ENCODE data around the gene TBXA2R. TPM values are rescaled to one million over a fixed set of nuclear protein-coding genes. Genes with fewer than 3 reads are reported as not detected.
"Not testable (repeated sequence)": the region's sequence is repeated elsewhere in the genome, so short reads cannot be mapped to it uniquely, and the experiment has no call there.

TBXA2R gene
- total RNA-seq, 2 experiments from 2014 or later: 2.6 to 2.8 TPM

- ChIA-PET CTCF (interaction anchor here (0.8 to 1.4 kb wide), 3 partner anchors 9 to 119 kb away, joined by 3 read pairs; no protein-coding TSS in a partner anchor), POLR2A (interaction anchor here (0.7 to 0.9 kb wide), 2 partner anchors 13 to 16 kb away, joined by 3 read pairs; no protein-coding TSS in a partner anchor)
- no peaks in the 10 kb centered on the region for H3K9me3 Mint-ChIP-seq (ENCODE audit: insufficient read depth)
- no peaks in the 10 kb centered on the region for H3K36me3 Mint-ChIP-seq (ENCODE audit: low read depth)
- H3K4me1 Mint-ChIP-seq (ENCODE audit: low read depth): no peaks in the 10 kb centered on the region
- peaks cover 2% of the 10 kb centered on the region for H3K27me3 Mint-ChIP-seq (ENCODE audit: low read depth)
- no peak overlapping the region for H3K4me3 Mint-ChIP-seq
- DNase-seq (no peak), ATAC-seq (no peak)
- H3K27ac Mint-ChIP-seq: no peak overlapping the region
Measured at GRCh38 chr19:3591876-3592613, 14.6 kb downstream of the TBXA2R start.

GRCh38 chr19:3590991-3591659 is 15.6 kb downstream of the TBXA2R start:
- no peaks in the 10 kb centered on the region for H3K4me1 Mint-ChIP-seq (ENCODE audit: low read depth)
- no peak overlapping the region for H3K27ac Mint-ChIP-seq
- POLR2A ChIA-PET: interaction anchor here (0.7 to 0.9 kb wide), 3 partner anchors 13 to 91 kb away, joined by 3 read pairs; partner anchors contain the start of gene DOHH
- no peaks in the 10 kb centered on the region for H3K36me3 Mint-ChIP-seq (ENCODE audit: low read depth)
- ATAC-seq (no peak), DNase-seq (no peak)
- no peak overlapping the region for H3K4me3 Mint-ChIP-seq
- CTCF ChIA-PET: interaction anchor here (0.7 to 1.4 kb wide), 5 partner anchors 9 to 118 kb away, joined by 3 read pairs; no protein-coding TSS in a partner anchor
- peaks cover 2% of the 10 kb centered on the region for H3K27me3 Mint-ChIP-seq (ENCODE audit: low read depth)
- no peaks in the 10 kb centered on the region for H3K9me3 Mint-ChIP-seq (ENCODE audit: insufficient read depth)

GRCh38 chr19:3589949-3590348 is 16.7 kb downstream of the TBXA2R start:
- H3K27ac Mint-ChIP-seq: no peak overlapping the region
- no peaks in the 10 kb centered on the region for H3K36me3 Mint-ChIP-seq (ENCODE audit: low read depth)
- H3K4me1 Mint-ChIP-seq (ENCODE audit: low read depth): no peaks in the 10 kb centered on the region
- no peaks in the 10 kb centered on the region for H3K9me3 Mint-ChIP-seq (ENCODE audit: insufficient read depth)
- no peak overlapping the region for H3K4me3 Mint-ChIP-seq
- POLR2A ChIA-PET: no interaction called here
- H3K27me3 Mint-ChIP-seq (ENCODE audit: low read depth): peaks cover 2% of the 10 kb centered on the region
- DNase-seq: no peak
- ATAC-seq: no peak
- CTCF ChIA-PET: no interaction called here

- Mint-ChIP-seq H3K4me1 (ENCODE audit: low read depth) (no peaks in the 10 kb centered on the region), H3K4me3 (no peak overlapping the region), H3K27ac (no peak overlapping the region), H3K27me3 (ENCODE audit: low read depth) (peaks cover 2% of the 10 kb centered on the region), H3K9me3 (ENCODE audit: insufficient read depth) (no peaks in the 10 kb centered on the region), H3K36me3 (ENCODE audit: low read depth) (no peaks in the 10 kb centered on the region)
- ATAC-seq (no peak), DNase-seq (no peak)
- POLR2A ChIA-PET: no interaction called here
- CTCF ChIA-PET: no interaction called here
Measured at GRCh38 chr19:3589439-3589838, 17.2 kb downstream of the TBXA2R start.

- CTCF ChIA-PET: interaction anchor here (1.1 to 1.3 kb wide), 3 partner anchors 18 to 262 kb away, joined by 3 read pairs; no protein-coding TSS in a partner anchor
Measured at GRCh38 chr19:3586707-3587346, 19.8 kb downstream of the TBXA2R start.

GRCh38 chr19:3586127-3586626 is 20.5 kb downstream of the TBXA2R start:
- H3K9me3 Mint-ChIP-seq (ENCODE audit: insufficient read depth): no peaks in the 10 kb centered on the region
- ATAC-seq (peak; percentile 42), DNase-seq (peak; percentile 48)
- H3K4me3 Mint-ChIP-seq: no peak overlapping the region
- ChIA-PET CTCF (interaction anchor here (0.9 to 1.3 kb wide), 7 partner anchors 12 to 143 kb away, joined by 3 to 5 read pairs (median 3); no protein-coding TSS in a partner anchor), POLR2A (interaction anchor here (0.9 kb wide), 1 partner anchor 27 kb away, joined by 3 read pairs; no protein-coding TSS in a partner anchor)
- H3K4me1 Mint-ChIP-seq (ENCODE audit: low read depth): no peaks in the 10 kb centered on the region
- H3K27ac Mint-ChIP-seq: no peak overlapping the region
- H3K27me3 Mint-ChIP-seq (ENCODE audit: low read depth): peaks cover 4% of the 10 kb centered on the region
- no peaks in the 10 kb centered on the region for H3K36me3 Mint-ChIP-seq (ENCODE audit: low read depth)

More at GRCh38 chr19:3586707-3587346, 19.8 kb downstream of the TBXA2R start:
- Mint-ChIP-seq H3K9me3 (ENCODE audit: insufficient read depth) (no peaks in the 10 kb centered on the region), H3K4me1 (ENCODE audit: low read depth) (no peaks in the 10 kb centered on the region), H3K4me3 (no peak overlapping the region), H3K36me3 (ENCODE audit: low read depth) (no peaks in the 10 kb centered on the region), H3K27ac (no peak overlapping the region), H3K27me3 (ENCODE audit: low read depth) (peaks cover 4% of the 10 kb centered on the region)
- POLR2A ChIA-PET: no interaction called here
- ATAC-seq (no peak), DNase-seq (no peak)

GRCh38 chr19:3585301-3586126 is 21.2 kb downstream of the TBXA2R start, which contains the start of gene GIPC3:
GIPC3 (plus strand) TSS chr19:3585478; CDS start chr19:3585598, 120 bp downstream.
- peaks cover 4% of the 10 kb centered on the region for H3K27me3 Mint-ChIP-seq (ENCODE audit: low read depth)
- CTCF ChIA-PET: interaction anchor here (0.8 to 1.3 kb wide), 7 partner anchors 12 to 144 kb away, joined by 3 to 5 read pairs (median 3); no protein-coding TSS in a partner anchor
- DNase-seq (no peak), ATAC-seq (peak; percentile 39)
- H3K4me3 Mint-ChIP-seq: no peak within 1 kb of the TSS
- no peaks in the 10 kb centered on the region for H3K4me1 Mint-ChIP-seq (ENCODE audit: low read depth)
- H3K9me3 Mint-ChIP-seq (ENCODE audit: insufficient read depth): no peaks in the 10 kb centered on the region
- POLR2A ChIA-PET: interaction anchor here (0.9 kb wide), 1 partner anchor 27 kb away, joined by 3 read pairs; no protein-coding TSS in a partner anchor
- H3K36me3 Mint-ChIP-seq (ENCODE audit: low read depth): no peaks in the 10 kb centered on the region
- no peak within 1 kb of the TSS for H3K27ac Mint-ChIP-seq

GRCh38 chr19:3584036-3584802 is 22.5 kb downstream of the TBXA2R start:
- H3K36me3 Mint-ChIP-seq (ENCODE audit: low read depth); CTCF ChIA-PET; H3K9me3 Mint-ChIP-seq (ENCODE audit: insufficient read depth); POLR2A ChIA-PET; H3K4me3 Mint-ChIP-seq; H3K27me3 Mint-ChIP-seq (ENCODE audit: low read depth); H3K4me1 Mint-ChIP-seq (ENCODE audit: low read depth); DNase-seq; ATAC-seq; H3K27ac Mint-ChIP-seq: not testable (repeated sequence)

GRCh38 chr19:3581792-3582191 is 24.9 kb downstream of the TBXA2R start:
- ATAC-seq; H3K9me3 Mint-ChIP-seq (ENCODE audit: insufficient read depth); H3K4me1 Mint-ChIP-seq (ENCODE audit: low read depth); DNase-seq; H3K27me3 Mint-ChIP-seq (ENCODE audit: low read depth); POLR2A ChIA-PET; H3K36me3 Mint-ChIP-seq (ENCODE audit: low read depth); H3K27ac Mint-ChIP-seq; H3K4me3 Mint-ChIP-seq: not testable (repeated sequence)
- CTCF ChIA-PET: interaction anchor here (1.1 kb wide), 1 partner anchor 36 kb away, joined by 3 read pairs; no protein-coding TSS in a partner anchor

- Mint-ChIP-seq H3K4me3 (no peak overlapping the region), H3K36me3 (ENCODE audit: low read depth) (peaks cover 5% of the 10 kb centered on the region), H3K9me3 (ENCODE audit: insufficient read depth) (no peaks in the 10 kb centered on the region), H3K27ac (no peak overlapping the region), H3K27me3 (ENCODE audit: low read depth) (peaks cover 4% of the 10 kb centered on the region), H3K4me1 (ENCODE audit: low read depth) (no peaks in the 10 kb centered on the region)
- ATAC-seq: no peak
- ChIA-PET CTCF (no interaction called here), POLR2A (no interaction called here)
- no peak for DNase-seq
Measured at GRCh38 chr19:3580156-3580934, 26.3 kb downstream of the TBXA2R start.
